Effector memory CD8-positive, alpha-beta T cell (primary cell): ENCODE data around the gene PLOD2.
"Not testable (repeated sequence)": the region's sequence is repeated elsewhere in the genome, so short reads cannot be mapped to it uniquely, and the experiment has no call there.

Experiments
- ATAC-seq: fragments of 150-1000 bp; cut with Tn5 transposase; replicated peaks from 2 replicates; pipeline ENCODE4 v1.10.0; 2021; ENCODE audit warnings: mild to moderate bottlenecking, moderate library complexity
- DNase-seq, 3 experiments: peaks; one replicate each; pipeline ENCODE4 v3.0.0; 2021
- H3K27ac Mint-ChIP-seq, 2 donors: one replicate each; pipeline ENCODE4 v1.8.0; 2022; ENCODE audit warnings: mild to moderate bottlenecking in 2 of 2, mixed read lengths in 2 of 2, moderate library complexity in 2 of 2
- H3K27me3 Mint-ChIP-seq, 2 donors: one replicate each; pipeline ENCODE4 v1.8.0; 2022; ENCODE audit warnings: mixed read lengths in 2 of 2
- H3K36me3 Mint-ChIP-seq: one replicate; pipeline ENCODE4 v1.8.0; 2022; ENCODE audit warnings: mild to moderate bottlenecking, moderate library complexity, mixed read lengths; ENCODE audit not compliant: insufficient read depth
- H3K4me1 Mint-ChIP-seq, 2 donors: one replicate each; pipeline ENCODE4 v1.8.0; 2022; ENCODE audit warnings: low read depth in 2 of 2, mixed read lengths in 2 of 2
- H3K4me3 Mint-ChIP-seq, 2 donors: one replicate each; pipeline ENCODE4 v1.8.0; 2022; ENCODE audit warnings: mild to moderate bottlenecking in 2 of 2, mixed read lengths in 2 of 2, moderate library complexity in 2 of 2
- H3K9me3 Mint-ChIP-seq, 2 donors: one replicate each; pipeline ENCODE4 v1.8.0; 2022; ENCODE audit warnings: mixed read lengths in 2 of 2

PLOD2 gene

DNA sequence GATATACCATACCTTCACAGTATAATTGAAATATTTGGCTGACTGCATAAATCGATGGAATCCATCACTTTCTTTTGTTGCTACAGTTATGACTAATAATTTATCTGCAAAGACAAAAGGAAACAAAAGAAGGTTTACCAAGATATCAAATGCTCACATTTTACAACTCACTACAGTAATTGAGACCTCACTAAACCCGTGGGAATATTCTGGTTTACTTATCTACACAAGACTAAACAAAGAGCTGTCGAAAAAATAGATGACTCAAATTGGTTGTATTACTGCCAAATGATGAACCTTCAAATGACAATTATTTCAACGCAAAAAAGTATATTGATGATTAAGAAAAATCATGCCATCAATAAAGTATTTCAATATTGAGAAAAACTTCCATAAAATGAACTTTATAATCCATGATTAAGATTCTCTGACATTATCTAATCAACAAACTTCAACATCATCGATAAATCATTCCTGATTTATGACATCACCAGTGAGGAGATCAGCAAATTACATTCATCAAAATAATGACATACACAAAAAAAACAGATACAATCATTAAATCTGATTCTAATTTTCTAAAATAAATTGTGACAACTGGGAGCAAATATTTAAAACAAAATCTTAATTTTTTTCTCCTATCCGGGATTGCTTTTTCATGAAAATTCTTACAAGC, 36.7 kb downstream of the PLOD2 start:
- ATAC-seq = no peak

DNA sequence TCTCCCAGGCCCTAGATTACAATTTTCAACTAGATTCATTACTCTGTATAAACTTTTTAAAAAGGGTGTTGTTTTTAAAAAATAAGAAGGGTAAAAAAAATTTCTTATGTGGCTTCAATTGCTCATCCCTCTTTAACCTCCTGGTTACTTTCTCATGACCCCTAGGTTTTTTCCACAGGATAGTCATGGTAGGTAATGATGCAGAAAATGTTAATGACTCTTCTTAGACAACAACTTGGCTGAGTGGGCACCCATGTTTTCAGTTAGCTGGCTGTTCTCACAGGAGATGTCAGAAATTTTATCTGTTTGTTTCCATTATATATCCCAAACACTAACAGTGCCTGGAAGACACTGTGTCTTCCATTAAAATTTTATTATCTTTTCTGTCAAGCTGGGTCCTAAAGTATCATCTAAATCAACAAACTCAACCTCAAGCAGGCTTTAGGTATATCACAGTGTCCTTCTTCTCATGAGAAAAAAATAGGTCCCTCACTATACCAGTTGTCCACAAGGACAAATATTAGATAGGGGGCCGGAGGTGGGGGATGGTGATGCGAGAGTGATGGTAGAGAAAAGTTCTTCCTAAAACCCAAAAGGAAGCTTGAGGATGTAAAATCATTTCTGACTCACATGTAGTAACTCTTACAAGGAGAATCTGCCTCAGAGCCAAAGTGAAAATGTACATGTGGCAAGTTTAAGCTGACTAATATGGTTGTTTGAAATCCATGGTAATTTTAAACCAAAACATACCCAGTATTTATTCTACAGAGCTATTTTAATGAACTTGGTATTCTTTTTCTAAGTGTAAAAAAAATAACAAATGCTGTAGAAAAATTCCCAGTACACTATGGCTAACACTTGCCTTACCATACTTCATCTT, 43.3 kb downstream of the PLOD2 start:
- H3K27me3 Mint-ChIP-seq = no peaks in the 10 kb centered on the region
- DNase-seq = no peak
- H3K4me1 Mint-ChIP-seq = no peaks in the 10 kb centered on the region
- no peak overlapping the region for H3K4me3 Mint-ChIP-seq
- no peaks in the 10 kb centered on the region for H3K36me3 Mint-ChIP-seq
- no peak overlapping the region for H3K27ac Mint-ChIP-seq
- ATAC-seq = no peak
- peaks cover 3 to 10% of the 10 kb centered on the region in 2 donors for H3K9me3 Mint-ChIP-seq

More for the DNA sequence above, 36.7 kb downstream of the PLOD2 start:
- Mint-ChIP-seq H3K27me3 (no peaks in the 10 kb centered on the region), H3K36me3 (no peaks in the 10 kb centered on the region), H3K27ac (no peak overlapping the region), H3K9me3 (peaks cover 1 to 5% of the 10 kb centered on the region in 2 donors), H3K4me1 (no peaks in the 10 kb centered on the region), H3K4me3 (no peak overlapping the region)
- no peak for DNase-seq

DNA sequence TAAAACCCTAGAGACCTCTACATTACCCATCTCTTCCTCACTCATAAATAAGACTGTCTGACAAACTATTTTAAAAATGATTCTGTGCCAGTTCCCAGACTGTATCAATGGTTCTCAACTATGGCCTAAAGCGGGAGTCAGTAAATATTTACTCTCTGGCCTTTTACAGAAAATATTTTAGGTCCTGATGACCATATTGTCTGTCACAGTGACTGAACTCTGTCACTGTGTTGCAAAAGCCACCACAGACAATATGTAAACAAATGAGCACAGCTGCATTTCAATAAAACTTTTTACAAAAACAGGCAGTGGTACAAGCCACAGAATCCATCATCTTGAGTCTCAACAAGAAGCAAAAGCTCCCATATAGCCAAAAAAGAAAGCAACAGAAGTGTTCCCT, 45.4 kb downstream of the PLOD2 start:
- Mint-ChIP-seq H3K27ac (no peak overlapping the region), H3K27me3 (no peaks in the 10 kb centered on the region), H3K4me3 (no peak overlapping the region), H3K4me1 (no peaks in the 10 kb centered on the region), H3K9me3 (peaks cover 4 to 10% of the 10 kb centered on the region in 2 donors), H3K36me3 (no peaks in the 10 kb centered on the region)
- ATAC-seq = no peak
- no peak for DNase-seq

DNA sequence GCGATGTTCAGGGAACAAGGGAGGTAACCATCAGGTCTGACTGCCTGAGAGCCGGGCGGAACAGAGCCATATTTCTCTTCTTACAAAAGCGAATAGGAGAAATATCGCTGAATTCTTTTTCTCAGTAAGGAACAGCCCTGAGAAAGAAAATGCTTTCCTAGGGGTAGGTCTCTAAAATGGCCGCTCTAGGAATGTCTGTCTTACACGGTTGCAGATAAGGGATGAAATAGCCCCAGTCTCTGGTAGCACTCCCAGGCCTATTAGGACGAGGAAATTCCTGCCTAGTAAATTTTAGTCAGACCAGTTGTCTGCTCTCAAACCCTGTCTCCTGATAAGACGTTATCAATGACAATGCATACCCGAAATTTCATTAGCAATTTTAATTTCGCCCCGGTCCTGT, 47.2 kb downstream of the PLOD2 start:
- not testable (repeated sequence) for H3K4me3 Mint-ChIP-seq, H3K36me3 Mint-ChIP-seq, DNase-seq, H3K27me3 Mint-ChIP-seq, ATAC-seq, H3K4me1 Mint-ChIP-seq, H3K27ac Mint-ChIP-seq
- peaks cover 4 to 14% of the 10 kb centered on the region in 2 donors for H3K9me3 Mint-ChIP-seq

DNA sequence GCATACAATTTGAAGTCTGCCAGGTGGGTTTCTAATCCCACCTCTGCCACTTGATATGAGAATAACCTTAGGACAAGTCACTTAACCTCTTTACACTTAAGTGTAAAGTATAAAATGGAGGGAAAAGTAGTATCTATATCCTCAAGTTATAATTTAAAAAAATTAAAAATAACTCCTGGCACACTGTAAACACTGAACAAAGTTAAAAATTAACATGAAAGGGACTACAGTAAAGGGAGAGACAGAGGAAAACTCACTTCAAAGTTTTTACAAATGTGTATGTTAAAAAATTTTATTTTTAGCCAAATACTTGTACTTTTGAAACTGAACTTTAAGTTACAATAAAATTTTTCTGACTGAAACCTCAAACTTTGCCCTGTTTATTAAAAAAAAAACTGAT, 49.6 kb downstream of the PLOD2 start:
- ATAC-seq = no peak
- Mint-ChIP-seq H3K27ac (no peak overlapping the region), H3K9me3 (peaks cover 4 to 18% of the 10 kb centered on the region in 2 donors), H3K36me3 (no peaks in the 10 kb centered on the region), H3K4me3 (no peak overlapping the region), H3K4me1 (no peaks in the 10 kb centered on the region), H3K27me3 (no peaks in the 10 kb centered on the region)
- no peak for DNase-seq

DNA sequence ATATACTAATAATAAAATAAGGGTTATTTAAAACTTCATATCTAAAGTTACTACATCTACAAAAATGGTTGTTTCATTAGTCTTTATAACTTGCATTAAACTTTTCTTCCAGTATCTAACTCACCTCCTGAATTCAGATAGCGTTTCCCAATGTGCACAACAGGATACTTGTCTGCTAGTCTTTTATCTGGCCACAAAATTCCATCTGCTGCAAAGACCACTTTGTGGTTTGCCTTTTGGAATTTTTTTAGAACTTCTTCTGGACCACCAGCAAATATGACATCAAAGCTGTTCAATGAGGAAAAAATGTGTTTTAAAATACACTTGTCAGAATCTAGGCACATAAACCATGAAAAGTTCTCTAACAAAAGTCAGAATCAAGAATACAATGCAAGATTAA, 50.8 kb downstream of the PLOD2 start:
- no peaks in the 10 kb centered on the region for H3K27me3 Mint-ChIP-seq
- H3K36me3 Mint-ChIP-seq = no peaks in the 10 kb centered on the region
- ATAC-seq (no peak), DNase-seq (no peak)
- no peak overlapping the region for H3K27ac Mint-ChIP-seq
- no peak overlapping the region for H3K4me3 Mint-ChIP-seq
- no peaks in the 10 kb centered on the region for H3K4me1 Mint-ChIP-seq
- H3K9me3 Mint-ChIP-seq = peaks cover 4 to 18% of the 10 kb centered on the region in 2 donors

DNA sequence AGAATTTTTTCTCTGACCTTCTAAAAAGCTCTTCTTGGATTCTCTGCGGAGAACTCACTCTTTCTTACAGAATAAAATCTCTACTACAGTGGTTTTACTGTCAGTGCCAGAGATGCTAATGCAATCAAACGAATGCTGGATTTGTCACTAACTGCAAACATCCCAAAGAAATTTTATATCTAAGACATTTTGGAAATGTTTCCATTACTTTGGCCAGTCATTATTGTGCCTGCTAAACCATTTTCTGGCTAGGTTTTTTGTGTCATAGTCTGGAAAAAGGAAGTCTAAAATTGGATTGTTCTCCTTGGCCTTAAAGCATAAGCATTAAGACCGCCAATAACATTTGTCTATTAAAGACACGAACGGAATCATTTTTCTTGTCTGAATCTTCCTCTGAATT, 54.0 kb downstream of the PLOD2 start:
- ATAC-seq = no peak
- no peaks in the 10 kb centered on the region for H3K36me3 Mint-ChIP-seq
- no peak overlapping the region for H3K27ac Mint-ChIP-seq
- no peak for DNase-seq
- H3K9me3 Mint-ChIP-seq = peaks cover 0 to 8% of the 10 kb centered on the region in 2 donors
- H3K27me3 Mint-ChIP-seq = no peaks in the 10 kb centered on the region
- no peak overlapping the region for H3K4me3 Mint-ChIP-seq
- no peaks in the 10 kb centered on the region for H3K4me1 Mint-ChIP-seq

DNA sequence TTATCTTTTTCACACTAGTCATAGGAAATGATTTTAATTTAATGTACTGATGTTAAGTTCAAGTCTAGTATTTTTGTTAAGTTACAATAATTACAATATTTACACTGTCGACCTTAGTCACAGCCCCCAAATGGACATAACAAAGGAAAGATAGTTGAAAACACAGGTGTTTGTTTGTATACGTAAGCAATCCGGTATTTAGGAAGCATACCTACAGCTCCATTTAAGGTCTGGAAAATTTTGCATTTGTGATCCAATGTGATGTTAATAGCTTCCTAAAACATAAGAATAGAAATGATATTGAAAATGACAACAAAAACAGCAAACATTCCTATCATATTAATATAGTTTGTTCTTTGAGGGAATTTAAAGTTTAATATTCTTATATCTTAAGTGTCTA, 56.9 kb downstream of the PLOD2 start:
- Mint-ChIP-seq H3K36me3 (no peaks in the 10 kb centered on the region), H3K9me3 (peaks cover 0 to 21% of the 10 kb centered on the region in 2 donors), H3K27ac (no peak overlapping the region), H3K27me3 (no peaks in the 10 kb centered on the region), H3K4me3 (no peak overlapping the region), H3K4me1 (no peaks in the 10 kb centered on the region)
- no peak for ATAC-seq
- DNase-seq = no peak

DNA sequence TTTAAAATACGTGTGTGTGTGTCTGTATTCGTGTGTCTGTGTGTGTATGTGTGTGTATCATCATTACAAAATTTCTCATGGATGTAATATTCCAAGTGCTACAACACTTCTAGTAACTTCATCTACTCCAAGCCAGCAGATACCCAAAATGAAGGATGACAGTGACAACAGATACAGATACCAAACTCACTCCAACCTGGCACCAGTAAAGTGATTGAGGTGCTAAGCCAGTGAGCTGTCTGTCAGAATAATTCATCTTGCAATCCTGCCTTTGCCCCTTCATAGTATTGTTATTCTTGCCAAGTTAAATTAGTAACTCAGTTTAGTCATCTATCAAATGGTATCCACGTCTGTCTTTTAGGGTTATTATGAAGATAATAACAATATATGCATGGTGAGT, 58.1 kb downstream of the PLOD2 start:
- Mint-ChIP-seq H3K36me3 (no peaks in the 10 kb centered on the region), H3K9me3 (peaks cover 0 to 15% of the 10 kb centered on the region in 2 donors), H3K27ac (no peak overlapping the region), H3K4me1 (no peaks in the 10 kb centered on the region), H3K4me3 (no peak overlapping the region), H3K27me3 (no peaks in the 10 kb centered on the region)
- no peak for DNase-seq
- no peak for ATAC-seq

DNA sequence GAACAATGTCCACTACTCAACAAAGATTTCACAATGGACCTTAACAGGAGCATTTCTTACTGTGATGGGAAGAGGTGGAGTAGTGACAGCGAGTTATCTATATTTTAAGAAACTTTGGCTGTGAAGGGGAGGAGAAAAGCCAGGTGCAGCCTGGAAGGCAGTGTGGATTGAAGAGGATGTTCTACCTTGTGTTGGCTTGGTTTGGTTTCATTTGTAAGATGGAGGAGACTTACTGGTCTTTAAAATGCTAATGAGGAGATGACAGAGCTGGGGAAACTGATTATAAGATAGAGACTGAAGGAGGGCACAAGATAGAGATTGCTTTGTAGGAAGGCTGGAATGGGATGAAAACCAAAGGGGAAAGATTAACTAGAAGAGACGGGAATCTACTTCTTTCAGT, 59.4 kb downstream of the PLOD2 start:
- Mint-ChIP-seq H3K4me3 (no peak overlapping the region), H3K36me3 (no peaks in the 10 kb centered on the region), H3K4me1 (no peaks in the 10 kb centered on the region), H3K27me3 (no peaks in the 10 kb centered on the region), H3K9me3 (peaks cover 0 to 15% of the 10 kb centered on the region in 2 donors), H3K27ac (no peak overlapping the region)
- ATAC-seq (no peak), DNase-seq (no peak)

DNA sequence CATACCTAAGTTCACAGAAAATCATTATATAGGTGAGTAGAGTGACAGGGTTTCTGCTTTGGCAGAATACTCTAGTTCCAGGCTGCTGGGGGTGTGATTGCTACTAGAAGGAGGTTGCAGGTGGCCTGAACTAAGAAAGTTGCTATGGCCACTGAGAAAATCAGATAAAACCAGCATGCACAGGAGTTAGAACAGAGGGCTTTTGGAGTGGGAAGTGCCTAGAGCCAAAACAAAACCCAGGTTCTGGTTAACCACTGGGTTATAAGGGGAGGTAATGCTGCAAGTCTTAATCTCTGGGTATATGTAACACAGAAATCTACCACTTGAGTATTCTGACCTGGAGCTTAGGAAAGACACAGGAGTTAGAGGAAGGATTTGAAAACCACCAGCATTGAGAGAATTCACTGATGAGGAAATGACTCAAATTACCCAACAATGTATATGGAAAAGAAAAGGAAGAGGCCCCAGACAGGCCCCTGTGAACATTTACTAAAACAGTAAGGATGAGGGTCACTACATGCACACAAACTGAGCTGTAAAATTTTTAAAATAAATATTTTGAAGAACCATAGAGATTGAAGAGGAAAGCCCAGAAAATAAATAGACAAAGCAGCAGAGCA, 60.0 kb downstream of the PLOD2 start:
- no peaks in the 10 kb centered on the region for H3K4me1 Mint-ChIP-seq
- H3K9me3 Mint-ChIP-seq = peaks cover 0 to 15% of the 10 kb centered on the region in 2 donors
- no peaks in the 10 kb centered on the region for H3K27me3 Mint-ChIP-seq
- H3K36me3 Mint-ChIP-seq = no peaks in the 10 kb centered on the region
- no peak overlapping the region for H3K4me3 Mint-ChIP-seq
- no peak for ATAC-seq
- no peak overlapping the region for H3K27ac Mint-ChIP-seq
- DNase-seq = no peak

DNA sequence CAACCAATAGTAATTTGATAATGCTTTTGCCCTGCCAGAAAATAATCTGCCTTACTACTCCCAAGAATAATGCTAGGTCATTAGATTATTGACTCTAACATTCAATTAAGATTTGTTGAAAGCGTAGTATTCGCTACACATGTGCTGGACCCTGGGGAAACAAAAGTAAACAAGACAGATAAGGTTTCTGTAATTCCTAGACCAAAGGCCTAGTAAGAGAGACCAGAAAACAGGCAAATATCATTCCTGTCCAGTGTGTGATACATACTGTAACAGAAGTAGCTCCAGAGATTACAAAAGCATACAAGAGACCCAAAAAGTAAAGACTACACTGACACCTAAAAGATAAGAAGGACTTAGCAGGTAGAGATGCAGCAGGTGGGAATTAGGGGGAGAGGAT, 60.8 kb downstream of the PLOD2 start:
- H3K27me3 Mint-ChIP-seq = no peaks in the 10 kb centered on the region
- DNase-seq = no peak
- ATAC-seq = no peak
- H3K4me3 Mint-ChIP-seq = no peak overlapping the region
- no peak overlapping the region for H3K27ac Mint-ChIP-seq
- H3K36me3 Mint-ChIP-seq = no peaks in the 10 kb centered on the region
- peaks cover 0 to 15% of the 10 kb centered on the region in 2 donors for H3K9me3 Mint-ChIP-seq
- H3K4me1 Mint-ChIP-seq = no peaks in the 10 kb centered on the region

DNA sequence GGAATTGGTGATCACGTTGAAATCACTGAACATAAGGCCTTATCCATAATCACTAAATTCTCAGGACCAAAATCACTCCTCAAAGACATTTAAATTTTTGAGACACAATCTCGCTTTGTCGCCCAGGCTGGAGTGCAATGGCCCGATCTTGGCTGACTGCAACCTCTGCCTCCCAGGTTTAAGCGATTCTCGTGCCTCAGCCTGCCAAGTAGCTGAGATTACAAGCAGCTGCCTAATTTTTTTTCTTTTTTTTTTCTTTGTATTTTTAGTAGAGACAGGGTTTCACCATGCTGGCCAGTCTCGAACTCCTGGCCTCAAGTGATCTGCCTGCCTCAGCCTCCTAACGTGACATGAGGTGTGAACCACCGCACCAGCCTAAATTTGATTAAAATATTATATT, 61.7 kb downstream of the PLOD2 start:
- H3K4me1 Mint-ChIP-seq = no peaks in the 10 kb centered on the region
- DNase-seq = no peak
- peaks cover 0 to 15% of the 10 kb centered on the region in 2 donors for H3K9me3 Mint-ChIP-seq
- no peak for ATAC-seq
- H3K27me3 Mint-ChIP-seq = no peaks in the 10 kb centered on the region
- no peak overlapping the region for H3K27ac Mint-ChIP-seq
- H3K36me3 Mint-ChIP-seq = no peaks in the 10 kb centered on the region
- H3K4me3 Mint-ChIP-seq = no peak overlapping the region

DNA sequence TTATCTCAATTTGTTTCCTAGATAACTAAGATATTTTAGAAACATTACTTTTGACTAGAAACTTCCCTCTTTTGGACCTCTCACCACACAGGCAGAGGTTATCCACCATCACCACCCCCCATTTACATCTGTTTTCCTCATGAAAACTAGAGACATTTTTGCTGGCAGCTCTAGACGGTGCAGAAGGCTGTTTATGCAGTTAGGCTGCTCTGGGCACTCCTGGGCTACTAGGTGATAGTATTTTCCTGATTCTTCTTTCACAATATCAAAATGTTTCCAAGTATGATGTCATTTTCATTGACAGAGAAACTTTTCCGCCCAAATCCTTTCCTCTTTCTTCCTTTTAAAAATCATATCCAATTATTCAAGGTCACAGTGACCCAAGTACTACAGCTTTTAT, 67.1 kb downstream of the PLOD2 start:
- Mint-ChIP-seq H3K9me3 (no peaks in the 10 kb centered on the region), H3K36me3 (no peaks in the 10 kb centered on the region), H3K27ac (no peak overlapping the region)

More for the DNA sequence above, 67.1 kb downstream of the PLOD2 start:
- H3K27me3 Mint-ChIP-seq = no peaks in the 10 kb centered on the region
- ATAC-seq (no peak), DNase-seq (no peak)
- H3K4me3 Mint-ChIP-seq = no peak overlapping the region
- no peaks in the 10 kb centered on the region for H3K4me1 Mint-ChIP-seq
